ENCODE data around the gene SYNE1. TPM values are rescaled to one million over a fixed set of nuclear protein-coding genes. Genes with fewer than 3 reads are reported as not detected.

SYNE1 gene
- total RNA-seq, 1 experiment from 2014 or later = 3.0 TPM

GRCh38 chr6:152135755-152136448, 501.3 kb downstream of the SYNE1 start:
- no peak overlapping the region for H4K91ac ChIP-seq (ENCODE audit: insufficient read length, low read depth, low read length)
- H3K27ac ChIP-seq (ENCODE audit: insufficient read length, low read depth, low read length) = no peak overlapping the region
- H3K27me3 ChIP-seq (ENCODE audit: insufficient read depth, low read length) = no peaks in the 10 kb centered on the region
- Mint-ChIP-seq H3K27ac (no peak overlapping the region), H3K4me3 (no peak overlapping the region), H3K27me3 (ENCODE audit: low read depth) (no peaks in the 10 kb centered on the region), H3K9me3 (no peaks in the 10 kb centered on the region), H3K4me1 (no peaks in the 10 kb centered on the region), H3K36me3 (ENCODE audit: insufficient read depth in 1 of 3, low read depth in 3 of 3) (no peaks in the 10 kb centered on the region)
- no peak overlapping the region for H2AFZ ChIP-seq (ENCODE audit: low read length)
- no peak overlapping the region for H2BK5ac ChIP-seq (ENCODE audit: insufficient read length, low read length)
- no peaks in the 10 kb centered on the region for H3K79me2 ChIP-seq (ENCODE audit: insufficient read depth, low read length)
- H2BK120ac ChIP-seq (ENCODE audit: low read depth, low read length, poor library complexity, severe bottlenecking) = no peak overlapping the region
- no peaks in the 10 kb centered on the region for H4K20me1 ChIP-seq (ENCODE audit: control insufficient read depth, insufficient read depth, insufficient read length)
- H2BK20ac ChIP-seq (ENCODE audit: low read depth, low read length, poor library complexity, severe bottlenecking) = no peak overlapping the region
- no peaks in the 10 kb centered on the region for H3K4me1 ChIP-seq (ENCODE audit: insufficient read depth, low read length)
- no peaks in the 10 kb centered on the region for H3K9me3 ChIP-seq (ENCODE audit: control insufficient read depth, low read depth, low read length)
- H3K9ac ChIP-seq (ENCODE audit: extremely low read depth, insufficient read length, low read length) = no peak overlapping the region
- H4K8ac ChIP-seq (replicated peaks; ENCODE audit: insufficient read length, low read depth, low read length) = no peak overlapping the region
- H3K23ac ChIP-seq (ENCODE audit: insufficient read length, low read depth, low read length) = no peak overlapping the region
- WGBS (ENCODE audit: extremely low coverage, insufficient read length, low lambda C conversion rate) = no CpG with 5 or more reads among the region's 8 CpGs
- H2AK5ac ChIP-seq (ENCODE audit: insufficient read length, low read length) = no peak overlapping the region
- H3T11ph ChIP-seq (ENCODE audit: low read length) = no peak overlapping the region
- H3K4me2 ChIP-seq (ENCODE audit: insufficient read depth, insufficient read length, low read length) = no peak overlapping the region
- no peaks in the 10 kb centered on the region for H3K23me2 ChIP-seq (ENCODE audit: insufficient read length, low read depth, low read length, poor library complexity, severe bottlenecking)
- H2BK12ac ChIP-seq (ENCODE audit: insufficient read length, low read depth, low read length) = no peak overlapping the region
- H3K4ac ChIP-seq (ENCODE audit: low read depth, low read length) = no peak overlapping the region
- no peak for DNase-seq
- no peak overlapping the region for H3K14ac ChIP-seq (ENCODE audit: insufficient read depth, low read length)
- H3K56ac ChIP-seq (ENCODE audit: insufficient read length, low read depth, low read length) = no peak overlapping the region
- no peak overlapping the region for H4K5ac ChIP-seq (ENCODE audit: insufficient read length, low read depth, low read length)
- no peak overlapping the region for H2BK15ac ChIP-seq (ENCODE audit: low read depth, low read length)
- no peak for TF ChIP-seq CTCF (conservative IDR thresholded peaks at IDR 0.05)
- no peak overlapping the region for H3K18ac ChIP-seq (ENCODE audit: insufficient read length, low read depth, low read length)
- H3K79me1 ChIP-seq (ENCODE audit: insufficient read depth, low read depth, low read length, poor library complexity, severe bottlenecking) = no peaks in the 10 kb centered on the region
